Retina (tissue), 1 donor: Measurements from ENCODE around the gene PIGB.
"Not testable (repeated sequence)": the region's sequence is repeated elsewhere in the genome, so short reads cannot be mapped to it uniquely, and the experiment has no call there.

Experiments used
- DNase-seq: peaks from one replicate; pipeline ENCODE4 v3.0.0-alpha.2; 2016

The PIGB gene

DNA sequence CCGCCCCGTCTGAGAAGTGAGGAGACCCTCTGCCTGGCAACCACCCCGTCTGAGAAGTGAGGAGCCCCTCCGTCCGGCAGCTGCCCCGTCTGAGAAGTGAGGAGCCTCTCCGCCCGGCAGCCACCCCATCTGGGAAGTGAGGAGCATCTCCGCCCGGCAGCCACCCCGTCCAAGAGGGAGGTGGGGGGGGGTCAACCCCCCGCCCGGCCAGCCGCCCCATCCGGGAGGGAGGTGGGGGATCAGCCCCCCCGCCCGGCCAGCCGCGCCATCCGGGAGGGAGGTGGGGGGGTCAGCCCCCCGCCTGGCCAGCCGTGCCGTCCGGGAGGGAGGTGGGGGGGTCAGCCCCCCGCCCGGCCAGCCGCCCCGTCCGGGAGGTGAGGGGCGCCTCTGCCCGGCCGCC lies 16.2 kb upstream of the PIGB start:
- DNase-seq, result not testable (repeated sequence)

- no peak for DNase-seq
Observed at GRCh38 chr15:55319537-55320237, 665 bp downstream of the PIGB start.

- no peak for DNase-seq
Observed at GRCh38 chr15:55320238-55320550, 1.2 kb downstream of the PIGB start.

DNA sequence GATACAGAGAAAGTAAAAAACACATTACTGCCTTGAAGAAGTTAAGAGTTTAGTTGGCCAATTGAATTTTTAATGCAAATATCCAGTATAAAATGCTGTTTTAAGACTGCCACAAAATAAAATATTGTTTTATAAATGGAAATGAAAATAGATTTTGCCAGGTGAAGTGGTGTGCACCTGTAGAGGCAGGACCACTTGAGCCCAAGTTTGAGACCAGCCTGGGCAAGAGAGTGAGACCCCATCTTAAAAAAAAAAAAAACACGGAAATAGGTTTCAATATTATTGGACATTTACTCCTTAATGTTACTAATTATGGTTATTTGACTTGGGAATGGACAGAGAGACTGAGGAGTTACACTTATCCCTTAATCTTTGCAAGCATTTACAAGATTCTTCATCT lies 1.9 kb downstream of the PIGB start:
- DNase-seq, result no peak

GRCh38 chr15:55322467-55322866 lies 3.4 kb downstream of the PIGB start:
- no peak for DNase-seq

DNA sequence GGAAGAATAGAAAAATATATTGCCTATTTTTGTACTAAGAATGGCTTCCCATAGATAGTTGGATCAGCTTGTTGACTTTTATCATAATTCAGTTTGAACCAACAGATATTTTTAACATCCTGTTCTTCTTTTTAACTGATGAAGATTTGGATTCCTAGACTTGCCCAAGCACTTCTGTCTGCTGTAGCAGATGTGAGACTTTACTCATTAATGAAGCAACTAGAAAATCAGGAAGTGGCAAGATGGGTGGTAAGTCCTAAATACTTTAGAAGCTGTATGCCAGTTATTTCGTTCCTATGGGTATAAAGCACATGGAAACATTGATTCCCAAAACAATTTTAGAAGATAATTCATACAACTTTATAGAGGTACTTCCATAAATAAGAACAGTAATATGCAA lies 8.4 kb downstream of the PIGB start:
- no peak for DNase-seq

GRCh38 chr15:55334371-55334770 lies 15.3 kb downstream of the PIGB start:
- DNase-seq, result no peak

DNA sequence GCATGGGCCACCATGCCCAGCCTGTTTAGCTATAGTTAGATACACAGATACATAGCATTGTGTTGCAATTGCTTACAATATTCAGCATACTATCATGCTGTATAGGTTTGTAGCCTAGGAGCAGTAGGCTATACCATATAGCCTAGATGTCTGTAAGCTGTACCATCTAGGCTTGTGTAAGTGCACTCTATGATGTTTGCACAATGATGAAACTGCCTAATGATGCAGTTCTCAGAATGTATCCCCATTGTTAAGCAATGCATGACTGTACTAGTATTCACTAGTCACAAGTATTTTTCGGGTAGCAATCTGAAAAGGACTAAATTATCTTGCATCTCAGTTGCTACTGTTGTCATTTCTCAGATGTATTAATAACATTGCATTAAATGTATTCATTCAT lies 16.0 kb downstream of the PIGB start:
- no peak for DNase-seq

- DNase-seq, result no peak
Observed at GRCh38 chr15:55337160-55337559, 18.1 kb downstream of the PIGB start.

DNA sequence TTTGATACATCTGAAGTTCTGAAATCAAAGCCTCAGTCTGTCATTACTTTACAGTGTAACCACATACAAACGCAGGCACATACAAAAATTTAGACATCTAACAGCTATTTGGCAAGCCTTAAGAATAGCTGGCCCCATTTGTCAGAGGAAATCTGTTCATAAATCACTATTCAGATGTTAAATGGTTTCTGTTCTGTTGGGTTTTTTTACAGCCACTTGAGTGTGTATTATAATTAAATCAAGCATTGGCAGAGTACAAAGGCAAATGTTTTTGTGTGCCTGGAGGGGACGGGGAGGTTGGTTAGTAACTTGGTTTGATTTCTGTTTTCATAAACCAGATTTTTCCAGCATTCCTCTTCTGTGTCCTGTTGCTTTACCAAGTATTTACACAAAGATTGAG lies 24.1 kb downstream of the PIGB start:
- DNase-seq, result no peak

- DNase-seq, result no peak
Observed at GRCh38 chr15:55344206-55344605, 25.2 kb downstream of the PIGB start.

- DNase-seq, result no peak
Observed at GRCh38 chr15:55348281-55348778, 29.3 kb downstream of the PIGB start.

- no peak for DNase-seq
Observed at GRCh38 chr15:55349282-55349681, 30.3 kb downstream of the PIGB start.

DNA sequence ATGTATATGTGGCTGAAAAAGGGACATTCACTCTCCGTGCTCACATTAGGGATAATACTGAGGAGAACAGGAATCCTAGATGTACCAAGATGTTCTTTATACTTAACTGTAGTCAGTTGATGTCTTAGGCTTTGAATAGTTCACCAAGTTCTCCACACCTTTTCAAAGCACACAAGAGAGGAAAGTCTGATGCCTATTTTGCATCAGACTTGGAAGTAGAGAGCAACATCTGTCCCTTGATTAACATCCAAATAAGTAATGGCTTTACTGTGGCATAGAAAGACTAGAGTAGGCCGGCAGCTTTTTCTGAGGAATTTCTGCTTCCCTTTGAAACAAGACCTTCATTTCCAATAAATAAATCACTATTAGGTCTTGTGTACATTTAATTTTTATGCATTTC lies 34.0 kb downstream of the PIGB start:
- no peak for DNase-seq

GRCh38 chr15:55356985-55357585 lies 38.1 kb downstream of the PIGB start:
- no peak for DNase-seq

DNA sequence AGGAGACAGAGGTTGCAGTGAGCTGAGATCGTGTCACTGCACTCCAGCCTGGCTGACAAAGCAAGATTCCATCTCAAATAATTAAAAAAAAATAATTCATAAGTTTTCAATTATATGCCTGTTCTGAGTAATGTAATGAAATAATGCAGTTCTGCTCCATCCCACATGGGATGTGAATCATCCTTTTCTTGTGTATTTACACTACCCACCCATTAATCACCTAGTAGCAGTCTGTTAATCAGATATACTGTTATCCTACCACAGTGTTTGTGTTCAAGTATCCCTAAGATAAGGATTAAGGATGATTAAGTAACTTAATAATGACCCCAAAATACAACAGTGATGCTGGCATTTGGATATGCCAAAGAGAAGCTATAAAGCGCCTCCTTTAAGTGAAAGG lies 38.8 kb downstream of the PIGB start:
- DNase-seq, result no peak

- DNase-seq, result no peak
Observed at GRCh38 chr15:55358471-55358870, 39.4 kb downstream of the PIGB start.

- DNase-seq, result no peak
Observed at GRCh38 chr15:55360256-55360655, 41.2 kb downstream of the PIGB start.

DNA sequence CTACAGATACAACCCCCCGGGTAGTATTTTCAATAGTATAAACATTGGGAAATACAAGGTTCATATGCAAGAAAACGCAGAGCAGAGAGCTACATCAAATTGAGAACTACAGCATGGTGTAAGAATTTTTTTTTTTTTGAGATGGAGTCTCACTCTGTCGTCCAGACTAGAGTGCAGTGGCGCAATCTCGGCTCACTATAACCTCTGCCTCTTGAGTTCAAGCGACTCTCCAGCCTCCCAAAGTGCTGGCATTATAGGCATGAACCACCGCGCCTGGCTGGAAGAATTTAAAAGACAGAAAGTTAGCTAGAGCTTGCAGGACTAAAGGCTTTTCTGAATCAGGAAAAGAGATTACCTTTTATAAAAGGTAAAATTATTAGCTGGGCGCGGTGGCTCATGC lies 42.0 kb downstream of the PIGB start:
- DNase-seq, result no peak

GRCh38 chr15:55362641-55363040 lies 43.6 kb downstream of the PIGB start:
- DNase-seq, result no peak

DNA sequence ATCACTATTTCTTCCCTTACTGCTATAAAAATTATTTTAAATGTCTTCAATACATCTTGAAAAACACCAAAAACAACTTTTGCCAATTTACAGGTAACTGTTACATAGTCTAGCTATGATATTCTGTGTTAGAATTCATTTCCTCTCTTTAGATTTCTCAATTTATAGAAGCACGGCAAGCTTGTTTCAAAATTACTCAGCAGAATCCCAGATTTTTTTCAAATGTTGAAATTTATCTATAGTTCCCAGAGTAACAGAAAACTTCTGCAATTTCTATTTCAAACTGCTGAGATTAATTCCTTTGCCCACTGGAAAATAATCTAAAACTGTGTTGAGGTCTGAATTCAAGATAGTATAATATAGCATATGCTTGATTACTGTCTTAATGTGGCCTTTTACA lies 48.0 kb downstream of the PIGB start:
- DNase-seq, result no peak

DNA sequence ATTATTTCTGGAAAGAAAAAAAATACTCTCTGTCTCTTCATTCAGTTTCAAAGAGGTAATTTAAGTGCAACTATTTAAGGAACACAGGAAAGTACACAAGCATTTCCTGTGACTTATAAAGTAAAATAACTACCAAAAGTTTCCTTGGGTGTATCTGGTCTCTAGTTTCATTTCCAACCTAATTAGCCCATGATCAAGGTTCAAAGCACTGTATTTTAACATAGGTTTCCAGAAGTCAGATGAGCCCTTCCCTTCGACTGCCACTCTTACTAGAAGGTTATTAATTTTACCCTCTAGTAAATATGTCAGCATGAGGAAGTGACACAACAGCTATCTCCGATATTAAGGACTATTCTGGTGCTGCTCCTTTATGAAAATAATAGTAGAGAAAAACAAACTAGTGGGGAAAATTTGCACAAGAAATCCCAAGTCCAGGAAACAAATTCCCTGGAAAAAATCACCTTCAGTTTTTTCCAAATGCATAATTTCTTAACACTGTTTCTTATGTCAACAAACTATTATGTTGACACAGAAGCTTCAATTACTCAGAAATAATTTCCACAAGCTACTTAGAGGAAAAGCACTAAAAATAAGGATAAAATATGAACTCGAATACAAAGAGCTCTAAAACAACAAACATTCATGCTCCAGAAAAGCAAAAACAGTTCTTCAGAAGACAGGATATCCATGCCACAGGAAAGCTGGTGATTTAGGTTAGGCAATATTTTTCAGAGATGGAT lies 53.8 kb downstream of the PIGB start:
- DNase-seq, result no peak

DNA sequence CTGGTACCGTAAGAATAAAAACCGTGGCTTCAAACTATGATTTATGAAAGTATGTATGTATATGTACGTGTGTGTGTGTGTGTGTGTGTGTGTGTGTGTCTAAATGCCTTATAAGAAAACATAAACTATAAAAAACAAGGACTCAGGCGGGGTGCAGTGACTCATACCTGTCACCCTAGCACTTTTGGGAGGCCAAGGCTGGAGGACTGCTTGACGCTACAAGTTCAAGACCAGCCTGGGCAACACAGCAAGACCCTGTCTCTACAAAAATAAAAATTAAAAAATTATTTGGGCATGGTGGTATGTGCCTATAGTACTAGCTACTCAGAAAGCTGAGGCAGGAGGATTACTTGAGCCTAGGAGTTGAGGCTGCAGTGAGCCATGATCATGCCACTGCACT lies 60.1 kb downstream of the PIGB start:
- no peak for DNase-seq

DNA sequence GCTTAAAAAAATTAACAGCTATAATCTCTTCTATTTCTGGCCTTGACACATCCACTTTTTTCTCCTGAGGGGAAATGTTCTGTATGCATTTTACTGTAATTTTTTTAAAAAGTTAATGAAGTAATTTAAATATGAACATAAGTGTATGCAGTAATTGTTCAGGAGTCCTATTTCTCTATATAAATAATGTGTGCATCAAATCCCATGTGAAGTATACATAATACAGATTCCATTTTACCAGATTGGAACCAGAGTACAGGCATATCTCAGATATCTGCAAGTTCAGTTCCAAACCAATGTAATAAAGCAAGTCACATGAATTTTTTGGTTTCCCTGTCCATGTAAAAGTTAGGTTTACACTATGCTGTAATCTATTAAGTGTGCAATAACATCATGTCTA lies 62.6 kb downstream of the PIGB start:
- no peak for DNase-seq
